WTC11 (cell line): ENCODE measurements around the gene RABGGTA. TPM values are rescaled to one million over a fixed set of nuclear protein-coding genes. Genes with fewer than 3 reads are reported as not detected.

Experiments
- ATAC-seq: fragments of 200-7000 bp; cut with Tn5 transposase; 2 replicates; pipeline ENCODE4 v1.10.0; 2021; ENCODE audit warnings: mild to moderate bottlenecking, moderate library complexity
- CTCF ChIA-PET: fragments of 300-600 bp; sonication (Branson Sonifier 250); formaldehyde crosslinking; loops from one replicate; lab custom pipeline; 2021; ENCODE audit warnings: antibody characterized with exemption; lab: Charles Lee
- POLR2A ChIA-PET: fragments of 350-600 bp; sonication (Branson Sonifier 250); formaldehyde crosslinking; loops from one replicate; lab custom pipeline; 2021; ENCODE audit warnings: antibody characterized with exemption; lab: Charles Lee
- DNase-seq: peaks from one replicate; pipeline ENCODE4 v3.0.0; 2021; ENCODE audit warnings: low spot score
- H3K27ac Mint-ChIP-seq: 2 replicates; pipeline ENCODE4 v1.8.0; 2021; ENCODE audit warnings: mixed read lengths
- H3K27me3 Mint-ChIP-seq: 2 replicates; pipeline ENCODE4 v1.8.0; 2021; ENCODE audit warnings: low read depth, mild to moderate bottlenecking, moderate library complexity, mixed read lengths
- H3K36me3 Mint-ChIP-seq: 2 replicates; pipeline ENCODE4 v1.8.0; 2021; ENCODE audit warnings: mixed read lengths
- H3K4me1 Mint-ChIP-seq: 2 replicates; pipeline ENCODE4 v1.8.0; 2022; ENCODE audit warnings: mixed read lengths
- H3K4me3 Mint-ChIP-seq: 2 replicates; pipeline ENCODE4 v1.8.0; 2021; ENCODE audit warnings: mild to moderate bottlenecking, moderate library complexity, mixed read lengths
- H3K9me3 Mint-ChIP-seq: 2 replicates; pipeline ENCODE4 v1.8.0; 2021; ENCODE audit warnings: mixed read lengths
- ETV6 ChIP-seq: sonication (generic); formaldehyde crosslinking; IDR thresholded peaks from 2 replicates; pipeline ENCODE4 v1.8.1; 2022; ENCODE audit warnings: mild to moderate bottlenecking, missing genetic modification reagents
- GABPB1 ChIP-seq: sonication (generic); formaldehyde crosslinking; IDR thresholded peaks from 2 replicates; pipeline ENCODE4 v1.8.1; 2023; ENCODE audit warnings: mild to moderate bottlenecking, missing genetic modification reagents
- JAZF1 ChIP-seq: fragments of 250-450 bp; sonication (Bioruptor Pico); IDR thresholded peaks from 2 replicates; pipeline ENCODE4 v1.9.0; 2021; ENCODE audit warnings: moderate library complexity, mild to moderate bottlenecking, inconsistent platforms
- NFE2L1 ChIP-seq: sonication (generic); formaldehyde crosslinking; IDR thresholded peaks from 2 replicates; pipeline ENCODE4 v1.8.1; 2023; ENCODE audit warnings: missing genetic modification reagents
- NFYB ChIP-seq: sonication (generic); formaldehyde crosslinking; conservative IDR thresholded peaks from 2 replicates; pipeline ENCODE4 v1.8.0; 2022; ENCODE audit warnings: low read depth, missing genetic modification reagents
- NR2C2 ChIP-seq: sonication (generic); formaldehyde crosslinking; IDR thresholded peaks from 2 replicates; pipeline ENCODE4 v1.8.0; 2022; ENCODE audit warnings: mild to moderate bottlenecking, missing genetic modification reagents
- SMAD3 ChIP-seq: sonication (generic); formaldehyde crosslinking; IDR thresholded peaks from 2 replicates; pipeline ENCODE4 v1.8.0; 2022; ENCODE audit warnings: missing genetic modification reagents, mild to moderate bottlenecking, borderline replicate concordance
- ZBTB21 ChIP-seq: sonication (generic); formaldehyde crosslinking; IDR thresholded peaks from 2 replicates; pipeline ENCODE4 v1.8.1; 2023; ENCODE audit warnings: mild to moderate bottlenecking, missing genetic modification reagents, borderline replicate concordance
- ZNF263 ChIP-seq: sonication (generic); formaldehyde crosslinking; IDR thresholded peaks from 2 replicates; pipeline ENCODE4 v1.8.1; 2022; ENCODE audit warnings: low read depth, mild to moderate bottlenecking, moderate library complexity, missing genetic modification reagents
- ZNF416 ChIP-seq: fragments of 250-450 bp; sonication (Bioruptor Pico); IDR thresholded peaks from 2 replicates; pipeline ENCODE4 v1.9.0; 2021; ENCODE audit warnings: mild to moderate bottlenecking, inconsistent platforms
- total RNA-seq: library from RNA; stranded (reverse); gene quantifications from 3 replicates; pipeline ENCODE4 v1.2.3, GENCODE V29; 2021
- TF ChIP-seq, protein P1 (sequence below): fragments of 250-450 bp; sonication (Bioruptor Pico); IDR thresholded peaks from 2 replicates; pipeline ENCODE4 v1.9.0; 2021; ENCODE audit warnings: mild to moderate bottlenecking, borderline replicate concordance
- TF ChIP-seq, protein P2 (sequence below): sonication (generic); formaldehyde crosslinking; IDR thresholded peaks from 2 replicates; pipeline ENCODE4 v1.8.0; 2023; ENCODE audit warnings: missing genetic modification reagents, mild to moderate bottlenecking, borderline replicate concordance
- TF ChIP-seq, protein P3 (sequence below): fragments of 250-450 bp; sonication (Bioruptor Pico); IDR thresholded peaks from 2 replicates; pipeline ENCODE4 v1.9.0; 2021; ENCODE audit warnings: mild to moderate bottlenecking
- TF ChIP-seq, protein P4 (sequence below): sonication (generic); formaldehyde crosslinking; IDR thresholded peaks from 2 replicates; pipeline ENCODE4 v1.8.1; 2023; ENCODE audit warnings: mild to moderate bottlenecking, missing genetic modification reagents, moderate library complexity
- TF ChIP-seq, protein P5 (sequence below): sonication (generic); formaldehyde crosslinking; IDR thresholded peaks from 2 replicates; pipeline ENCODE4 v1.8.0; 2022; ENCODE audit warnings: mild to moderate bottlenecking, missing genetic modification reagents
- TF ChIP-seq, protein P6 (sequence below): sonication (generic); formaldehyde crosslinking; IDR thresholded peaks from 2 replicates; pipeline ENCODE4 v1.8.0; 2023; ENCODE audit warnings: missing genetic modification reagents
- TF ChIP-seq, protein P7 (sequence below): sonication (generic); formaldehyde crosslinking; IDR thresholded peaks from 2 replicates; pipeline ENCODE4 v1.8.1; 2022; ENCODE audit warnings: mild to moderate bottlenecking, moderate library complexity, missing genetic modification reagents

RABGGTA gene
- total RNA-seq, 1 experiment from 2014 or later: 27.1 TPM

DNA sequence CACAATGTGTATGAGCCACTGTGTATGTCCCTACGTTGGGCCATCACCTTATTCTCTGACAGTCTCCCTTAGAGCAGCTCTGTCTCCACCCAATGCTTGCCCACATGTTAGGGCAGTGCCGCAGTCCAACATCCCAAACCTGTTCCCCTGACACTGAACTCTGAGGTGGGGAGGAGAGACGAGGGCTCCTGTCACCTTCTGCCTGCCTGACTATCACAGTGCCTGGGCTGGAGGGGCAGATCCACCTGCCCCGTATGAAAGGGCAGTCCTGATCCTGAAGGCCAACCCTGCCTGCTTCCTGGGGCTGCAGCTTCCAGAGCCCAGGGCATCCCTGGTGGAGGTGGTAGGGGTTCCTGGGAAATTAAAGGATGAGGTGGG lies 10.6 kb downstream of the RABGGTA start (continued):
- TF ChIP-seq, protein P1, sequence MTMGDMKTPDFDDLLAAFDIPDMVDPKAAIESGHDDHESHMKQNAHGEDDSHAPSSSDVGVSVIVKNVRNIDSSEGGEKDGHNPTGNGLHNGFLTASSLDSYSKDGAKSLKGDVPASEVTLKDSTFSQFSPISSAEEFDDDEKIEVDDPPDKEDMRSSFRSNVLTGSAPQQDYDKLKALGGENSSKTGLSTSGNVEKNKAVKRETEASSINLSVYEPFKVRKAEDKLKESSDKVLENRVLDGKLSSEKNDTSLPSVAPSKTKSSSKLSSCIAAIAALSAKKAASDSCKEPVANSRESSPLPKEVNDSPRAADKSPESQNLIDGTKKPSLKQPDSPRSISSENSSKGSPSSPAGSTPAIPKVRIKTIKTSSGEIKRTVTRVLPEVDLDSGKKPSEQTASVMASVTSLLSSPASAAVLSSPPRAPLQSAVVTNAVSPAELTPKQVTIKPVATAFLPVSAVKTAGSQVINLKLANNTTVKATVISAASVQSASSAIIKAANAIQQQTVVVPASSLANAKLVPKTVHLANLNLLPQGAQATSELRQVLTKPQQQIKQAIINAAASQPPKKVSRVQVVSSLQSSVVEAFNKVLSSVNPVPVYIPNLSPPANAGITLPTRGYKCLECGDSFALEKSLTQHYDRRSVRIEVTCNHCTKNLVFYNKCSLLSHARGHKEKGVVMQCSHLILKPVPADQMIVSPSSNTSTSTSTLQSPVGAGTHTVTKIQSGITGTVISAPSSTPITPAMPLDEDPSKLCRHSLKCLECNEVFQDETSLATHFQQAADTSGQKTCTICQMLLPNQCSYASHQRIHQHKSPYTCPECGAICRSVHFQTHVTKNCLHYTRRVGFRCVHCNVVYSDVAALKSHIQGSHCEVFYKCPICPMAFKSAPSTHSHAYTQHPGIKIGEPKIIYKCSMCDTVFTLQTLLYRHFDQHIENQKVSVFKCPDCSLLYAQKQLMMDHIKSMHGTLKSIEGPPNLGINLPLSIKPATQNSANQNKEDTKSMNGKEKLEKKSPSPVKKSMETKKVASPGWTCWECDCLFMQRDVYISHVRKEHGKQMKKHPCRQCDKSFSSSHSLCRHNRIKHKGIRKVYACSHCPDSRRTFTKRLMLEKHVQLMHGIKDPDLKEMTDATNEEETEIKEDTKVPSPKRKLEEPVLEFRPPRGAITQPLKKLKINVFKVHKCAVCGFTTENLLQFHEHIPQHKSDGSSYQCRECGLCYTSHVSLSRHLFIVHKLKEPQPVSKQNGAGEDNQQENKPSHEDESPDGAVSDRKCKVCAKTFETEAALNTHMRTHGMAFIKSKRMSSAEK (CRISPR knock-in tag): no peak
- no peak for TF ChIP-seq NFE2L1 (CRISPR knock-in tag)
- TF ChIP-seq SMAD3 (CRISPR knock-in tag): no peak
- TF ChIP-seq, protein P2, sequence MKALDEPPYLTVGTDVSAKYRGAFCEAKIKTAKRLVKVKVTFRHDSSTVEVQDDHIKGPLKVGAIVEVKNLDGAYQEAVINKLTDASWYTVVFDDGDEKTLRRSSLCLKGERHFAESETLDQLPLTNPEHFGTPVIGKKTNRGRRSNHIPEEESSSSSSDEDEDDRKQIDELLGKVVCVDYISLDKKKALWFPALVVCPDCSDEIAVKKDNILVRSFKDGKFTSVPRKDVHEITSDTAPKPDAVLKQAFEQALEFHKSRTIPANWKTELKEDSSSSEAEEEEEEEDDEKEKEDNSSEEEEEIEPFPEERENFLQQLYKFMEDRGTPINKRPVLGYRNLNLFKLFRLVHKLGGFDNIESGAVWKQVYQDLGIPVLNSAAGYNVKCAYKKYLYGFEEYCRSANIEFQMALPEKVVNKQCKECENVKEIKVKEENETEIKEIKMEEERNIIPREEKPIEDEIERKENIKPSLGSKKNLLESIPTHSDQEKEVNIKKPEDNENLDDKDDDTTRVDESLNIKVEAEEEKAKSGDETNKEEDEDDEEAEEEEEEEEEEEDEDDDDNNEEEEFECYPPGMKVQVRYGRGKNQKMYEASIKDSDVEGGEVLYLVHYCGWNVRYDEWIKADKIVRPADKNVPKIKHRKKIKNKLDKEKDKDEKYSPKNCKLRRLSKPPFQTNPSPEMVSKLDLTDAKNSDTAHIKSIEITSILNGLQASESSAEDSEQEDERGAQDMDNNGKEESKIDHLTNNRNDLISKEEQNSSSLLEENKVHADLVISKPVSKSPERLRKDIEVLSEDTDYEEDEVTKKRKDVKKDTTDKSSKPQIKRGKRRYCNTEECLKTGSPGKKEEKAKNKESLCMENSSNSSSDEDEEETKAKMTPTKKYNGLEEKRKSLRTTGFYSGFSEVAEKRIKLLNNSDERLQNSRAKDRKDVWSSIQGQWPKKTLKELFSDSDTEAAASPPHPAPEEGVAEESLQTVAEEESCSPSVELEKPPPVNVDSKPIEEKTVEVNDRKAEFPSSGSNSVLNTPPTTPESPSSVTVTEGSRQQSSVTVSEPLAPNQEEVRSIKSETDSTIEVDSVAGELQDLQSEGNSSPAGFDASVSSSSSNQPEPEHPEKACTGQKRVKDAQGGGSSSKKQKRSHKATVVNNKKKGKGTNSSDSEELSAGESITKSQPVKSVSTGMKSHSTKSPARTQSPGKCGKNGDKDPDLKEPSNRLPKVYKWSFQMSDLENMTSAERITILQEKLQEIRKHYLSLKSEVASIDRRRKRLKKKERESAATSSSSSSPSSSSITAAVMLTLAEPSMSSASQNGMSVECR (CRISPR knock-in tag): no peak
- no peak for TF ChIP-seq NFYB (CRISPR knock-in tag)
- TF ChIP-seq ZNF416 (CRISPR knock-in tag): no peak
- TF ChIP-seq ZNF263 (CRISPR knock-in tag): no peak
- TF ChIP-seq, protein P3, sequence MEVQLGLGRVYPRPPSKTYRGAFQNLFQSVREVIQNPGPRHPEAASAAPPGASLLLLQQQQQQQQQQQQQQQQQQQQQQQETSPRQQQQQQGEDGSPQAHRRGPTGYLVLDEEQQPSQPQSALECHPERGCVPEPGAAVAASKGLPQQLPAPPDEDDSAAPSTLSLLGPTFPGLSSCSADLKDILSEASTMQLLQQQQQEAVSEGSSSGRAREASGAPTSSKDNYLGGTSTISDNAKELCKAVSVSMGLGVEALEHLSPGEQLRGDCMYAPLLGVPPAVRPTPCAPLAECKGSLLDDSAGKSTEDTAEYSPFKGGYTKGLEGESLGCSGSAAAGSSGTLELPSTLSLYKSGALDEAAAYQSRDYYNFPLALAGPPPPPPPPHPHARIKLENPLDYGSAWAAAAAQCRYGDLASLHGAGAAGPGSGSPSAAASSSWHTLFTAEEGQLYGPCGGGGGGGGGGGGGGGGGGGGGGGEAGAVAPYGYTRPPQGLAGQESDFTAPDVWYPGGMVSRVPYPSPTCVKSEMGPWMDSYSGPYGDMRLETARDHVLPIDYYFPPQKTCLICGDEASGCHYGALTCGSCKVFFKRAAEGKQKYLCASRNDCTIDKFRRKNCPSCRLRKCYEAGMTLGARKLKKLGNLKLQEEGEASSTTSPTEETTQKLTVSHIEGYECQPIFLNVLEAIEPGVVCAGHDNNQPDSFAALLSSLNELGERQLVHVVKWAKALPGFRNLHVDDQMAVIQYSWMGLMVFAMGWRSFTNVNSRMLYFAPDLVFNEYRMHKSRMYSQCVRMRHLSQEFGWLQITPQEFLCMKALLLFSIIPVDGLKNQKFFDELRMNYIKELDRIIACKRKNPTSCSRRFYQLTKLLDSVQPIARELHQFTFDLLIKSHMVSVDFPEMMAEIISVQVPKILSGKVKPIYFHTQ (CRISPR knock-in tag): no peak
- TF ChIP-seq ZBTB21: no peak
- TF ChIP-seq, all 79 proteins: peak for 0

DNA sequence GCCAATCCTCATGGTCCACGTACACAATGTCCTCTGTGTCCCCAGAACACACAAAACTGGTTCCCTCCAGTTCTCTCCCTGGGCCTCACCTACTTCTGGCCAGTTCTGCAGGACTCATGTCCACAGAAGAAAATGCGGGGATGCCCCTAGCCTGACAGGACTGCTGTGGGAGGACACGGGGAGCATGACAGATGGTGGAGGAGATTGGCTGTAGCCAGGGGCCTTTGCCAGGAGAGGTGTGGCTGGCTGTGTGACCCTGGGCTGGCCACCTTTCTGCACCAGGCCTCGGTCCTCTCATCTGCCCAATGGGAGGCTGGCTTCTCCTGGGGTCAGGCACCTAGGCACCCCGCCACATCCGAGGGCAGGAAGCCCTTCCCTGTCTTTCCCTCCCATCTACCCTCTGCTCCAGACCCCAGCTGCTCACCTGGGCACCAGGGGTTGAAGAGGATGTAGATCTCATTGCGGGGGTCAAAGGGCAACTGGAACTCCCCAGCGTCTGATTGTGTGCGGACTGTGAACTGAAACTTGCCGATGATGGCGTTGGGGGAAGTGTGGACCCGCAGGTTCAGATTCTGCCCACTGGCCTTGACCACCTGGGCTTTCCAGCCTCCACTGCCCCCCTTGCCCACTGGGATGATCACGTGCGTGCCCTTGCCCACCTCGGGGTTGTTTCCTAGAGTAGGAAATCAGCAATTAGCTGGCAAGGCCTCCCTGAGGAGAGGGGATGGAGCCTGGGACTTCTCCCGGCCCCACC lies 11.2 kb downstream of the RABGGTA start:
- Mint-ChIP-seq H3K36me3 (no peaks in the 10 kb centered on the region), H3K27me3 (no peaks in the 10 kb centered on the region; the same call in 1 of the 2 replicates), H3K4me1 (no peaks in the 10 kb centered on the region), H3K4me3 (no peak overlapping the region), H3K9me3 (no peaks in the 10 kb centered on the region), H3K27ac (no peak overlapping the region; the same call in 1 of the 2 replicates)
- no peak for DNase-seq
- ChIA-PET CTCF (interaction anchor here (1.6 kb wide), 1 partner anchor 18 kb away, joined by 5 read pairs; the partner anchor contains the start of gene TINF2), POLR2A (no interaction called here)
- no peak for ATAC-seq
- TF ChIP-seq, protein P4, sequence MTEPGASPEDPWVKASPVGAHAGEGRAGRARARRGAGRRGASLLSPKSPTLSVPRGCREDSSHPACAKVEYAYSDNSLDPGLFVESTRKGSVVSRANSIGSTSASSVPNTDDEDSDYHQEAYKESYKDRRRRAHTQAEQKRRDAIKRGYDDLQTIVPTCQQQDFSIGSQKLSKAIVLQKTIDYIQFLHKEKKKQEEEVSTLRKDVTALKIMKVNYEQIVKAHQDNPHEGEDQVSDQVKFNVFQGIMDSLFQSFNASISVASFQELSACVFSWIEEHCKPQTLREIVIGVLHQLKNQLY (CRISPR knock-in tag): no peak
- TF ChIP-seq, protein P5, sequence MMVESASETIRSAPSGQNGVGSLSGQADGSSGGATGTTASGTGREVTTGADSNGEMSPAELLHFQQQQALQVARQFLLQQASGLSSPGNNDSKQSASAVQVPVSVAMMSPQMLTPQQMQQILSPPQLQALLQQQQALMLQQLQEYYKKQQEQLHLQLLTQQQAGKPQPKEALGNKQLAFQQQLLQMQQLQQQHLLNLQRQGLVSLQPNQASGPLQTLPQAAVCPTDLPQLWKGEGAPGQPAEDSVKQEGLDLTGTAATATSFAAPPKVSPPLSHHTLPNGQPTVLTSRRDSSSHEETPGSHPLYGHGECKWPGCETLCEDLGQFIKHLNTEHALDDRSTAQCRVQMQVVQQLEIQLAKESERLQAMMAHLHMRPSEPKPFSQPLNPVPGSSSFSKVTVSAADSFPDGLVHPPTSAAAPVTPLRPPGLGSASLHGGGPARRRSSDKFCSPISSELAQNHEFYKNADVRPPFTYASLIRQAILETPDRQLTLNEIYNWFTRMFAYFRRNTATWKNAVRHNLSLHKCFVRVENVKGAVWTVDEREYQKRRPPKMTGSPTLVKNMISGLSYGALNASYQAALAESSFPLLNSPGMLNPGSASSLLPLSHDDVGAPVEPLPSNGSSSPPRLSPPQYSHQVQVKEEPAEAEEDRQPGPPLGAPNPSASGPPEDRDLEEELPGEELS (CRISPR knock-in tag): no peak
- TF ChIP-seq JAZF1 (no peak), ZNF263 (CRISPR knock-in tag) (no peak), ETV6 (CRISPR knock-in tag) (no peak), NR2C2 (CRISPR knock-in tag) (no peak), GABPB1 (CRISPR knock-in tag) (no peak)
- TF ChIP-seq, protein P6, sequence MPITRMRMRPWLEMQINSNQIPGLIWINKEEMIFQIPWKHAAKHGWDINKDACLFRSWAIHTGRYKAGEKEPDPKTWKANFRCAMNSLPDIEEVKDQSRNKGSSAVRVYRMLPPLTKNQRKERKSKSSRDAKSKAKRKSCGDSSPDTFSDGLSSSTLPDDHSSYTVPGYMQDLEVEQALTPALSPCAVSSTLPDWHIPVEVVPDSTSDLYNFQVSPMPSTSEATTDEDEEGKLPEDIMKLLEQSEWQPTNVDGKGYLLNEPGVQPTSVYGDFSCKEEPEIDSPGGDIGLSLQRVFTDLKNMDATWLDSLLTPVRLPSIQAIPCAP (CRISPR knock-in tag): no peak
- TF ChIP-seq, protein P7, sequence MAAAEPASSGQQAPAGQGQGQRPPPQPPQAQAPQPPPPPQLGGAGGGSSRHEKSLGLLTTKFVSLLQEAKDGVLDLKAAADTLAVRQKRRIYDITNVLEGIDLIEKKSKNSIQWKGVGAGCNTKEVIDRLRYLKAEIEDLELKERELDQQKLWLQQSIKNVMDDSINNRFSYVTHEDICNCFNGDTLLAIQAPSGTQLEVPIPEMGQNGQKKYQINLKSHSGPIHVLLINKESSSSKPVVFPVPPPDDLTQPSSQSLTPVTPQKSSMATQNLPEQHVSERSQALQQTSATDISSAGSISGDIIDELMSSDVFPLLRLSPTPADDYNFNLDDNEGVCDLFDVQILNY (CRISPR knock-in tag): no peak
